Stimulated activated CD8-positive, alpha-beta memory T cell treated with anti-CD3 and anti-CD28 coated beads, Interleukin-15, amount 100 ng/mL, for 1 hour (primary cell): ENCODE measurements around the gene HLA-F.
A peak's percentile ranks its signal among the peaks of the same experiment; 100 is the strongest.

Experiments used
- DNase-seq: peaks from one replicate; pipeline ENCODE4 v3.0.0-alpha.2; 2020; ENCODE audit warnings: low read depth

HLA-F gene

DNA sequence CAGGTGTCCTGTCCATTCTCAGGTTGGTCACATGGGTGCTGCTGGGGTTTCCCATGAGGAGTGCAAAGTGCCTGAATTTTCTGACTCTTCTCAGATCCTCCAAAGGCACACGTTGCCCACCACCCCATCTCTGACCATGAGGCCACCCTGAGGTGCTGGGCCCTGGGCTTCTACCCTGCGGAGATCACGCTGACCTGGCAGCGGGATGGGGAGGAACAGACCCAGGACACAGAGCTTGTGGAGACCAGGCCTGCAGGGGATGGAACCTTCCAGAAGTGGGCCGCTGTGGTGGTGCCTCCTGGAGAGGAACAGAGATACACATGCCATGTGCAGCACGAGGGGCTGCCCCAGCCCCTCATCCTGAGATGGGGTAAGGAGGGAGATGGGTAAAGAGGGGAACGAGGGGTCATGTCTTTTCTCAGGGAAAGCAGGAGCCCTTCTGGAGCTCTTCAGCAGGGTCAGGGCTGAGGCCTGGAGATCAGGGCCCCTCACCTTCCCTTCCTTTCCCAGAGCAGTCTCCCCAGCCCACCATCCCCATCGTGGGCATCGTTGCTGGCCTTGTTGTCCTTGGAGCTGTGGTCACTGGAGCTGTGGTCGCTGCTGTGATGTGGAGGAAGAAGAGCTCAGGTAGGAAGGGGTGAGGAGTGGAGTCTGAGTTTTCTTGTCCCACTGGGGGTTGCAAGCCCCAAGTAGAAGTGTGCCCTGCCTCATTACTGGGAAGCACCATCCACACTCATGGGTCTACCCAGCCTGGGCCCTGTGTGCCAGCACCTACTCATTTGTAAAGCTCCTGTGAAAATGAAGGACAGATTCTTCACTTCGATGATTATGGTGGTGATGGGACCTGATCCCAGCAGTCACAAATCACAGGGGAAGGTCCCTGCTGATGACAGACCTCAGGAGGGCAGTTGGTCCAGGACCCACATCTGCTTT lies 2.0 kb downstream of the HLA-F start:
- DNase-seq: no peak

DNA sequence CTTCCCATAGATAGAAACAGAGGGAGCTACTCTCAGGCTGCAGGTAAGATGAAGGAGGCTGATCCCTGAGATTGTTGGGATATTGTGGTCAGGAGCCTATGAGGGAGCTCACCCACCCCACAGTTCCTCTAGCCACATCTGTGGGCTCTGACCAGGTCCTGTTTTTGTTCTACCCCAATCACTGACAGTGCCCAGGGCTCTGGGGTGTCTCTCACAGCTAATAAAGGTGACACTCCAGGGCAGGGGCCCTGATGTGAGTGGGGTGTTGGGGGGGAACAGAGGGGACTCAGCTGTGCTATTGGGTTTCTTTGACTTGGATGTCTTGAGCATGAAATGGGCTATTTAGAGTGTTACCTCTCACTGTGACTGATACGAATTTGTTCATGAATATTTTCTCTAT lies 2.8 kb downstream of the HLA-F start:
- no peak for DNase-seq

DNA sequence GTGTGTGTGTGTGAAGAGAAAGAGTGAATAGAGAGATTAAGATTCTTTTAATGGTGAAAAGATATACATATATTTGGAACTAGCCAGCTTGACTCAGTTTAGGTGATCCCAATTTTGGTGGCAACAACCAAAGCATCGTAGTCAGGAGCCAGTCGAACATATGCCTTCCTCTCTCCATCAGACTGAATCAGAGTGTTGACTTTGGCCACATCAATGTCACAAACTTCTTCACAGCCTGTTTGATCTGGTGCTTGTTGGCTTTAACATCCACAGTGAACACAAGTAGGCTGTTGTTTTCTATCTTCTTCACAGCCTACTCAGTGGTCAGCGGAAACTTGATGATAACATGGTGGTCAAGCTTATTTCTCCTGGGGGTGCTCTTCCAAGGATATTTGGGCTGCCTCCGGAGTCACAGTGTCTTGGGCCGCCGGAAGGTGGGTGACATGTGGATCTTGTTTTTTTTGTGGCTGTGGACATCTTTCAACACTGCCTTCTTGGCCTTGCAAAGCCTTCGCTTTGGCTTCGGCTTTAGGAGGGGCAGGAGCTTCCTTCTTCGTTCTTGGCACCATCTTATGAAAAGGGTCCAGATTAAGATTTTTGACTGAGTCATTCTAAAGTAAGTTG lies 3.4 kb downstream of the HLA-F start:
- DNase-seq: no peak

DNA sequence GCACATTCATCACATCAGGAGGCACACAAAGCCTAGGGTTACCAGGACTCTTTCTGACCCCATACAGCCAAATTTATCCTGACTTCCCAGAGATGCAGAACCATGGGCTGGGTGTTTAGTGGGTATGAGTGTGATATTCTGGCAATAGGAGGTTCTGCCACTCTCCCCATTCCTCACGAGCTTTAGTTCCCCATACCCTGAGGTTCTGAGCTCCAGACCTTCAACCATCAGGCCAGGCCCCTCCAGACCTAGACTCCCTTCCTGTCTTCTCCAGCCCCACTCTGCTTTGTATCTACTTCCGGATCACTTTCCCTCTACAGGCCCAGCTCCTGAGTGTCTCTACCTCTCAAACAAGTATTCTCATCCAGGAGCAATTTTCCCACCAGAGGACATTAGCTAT lies 4.4 kb downstream of the HLA-F start:
- DNase-seq: no peak

DNA sequence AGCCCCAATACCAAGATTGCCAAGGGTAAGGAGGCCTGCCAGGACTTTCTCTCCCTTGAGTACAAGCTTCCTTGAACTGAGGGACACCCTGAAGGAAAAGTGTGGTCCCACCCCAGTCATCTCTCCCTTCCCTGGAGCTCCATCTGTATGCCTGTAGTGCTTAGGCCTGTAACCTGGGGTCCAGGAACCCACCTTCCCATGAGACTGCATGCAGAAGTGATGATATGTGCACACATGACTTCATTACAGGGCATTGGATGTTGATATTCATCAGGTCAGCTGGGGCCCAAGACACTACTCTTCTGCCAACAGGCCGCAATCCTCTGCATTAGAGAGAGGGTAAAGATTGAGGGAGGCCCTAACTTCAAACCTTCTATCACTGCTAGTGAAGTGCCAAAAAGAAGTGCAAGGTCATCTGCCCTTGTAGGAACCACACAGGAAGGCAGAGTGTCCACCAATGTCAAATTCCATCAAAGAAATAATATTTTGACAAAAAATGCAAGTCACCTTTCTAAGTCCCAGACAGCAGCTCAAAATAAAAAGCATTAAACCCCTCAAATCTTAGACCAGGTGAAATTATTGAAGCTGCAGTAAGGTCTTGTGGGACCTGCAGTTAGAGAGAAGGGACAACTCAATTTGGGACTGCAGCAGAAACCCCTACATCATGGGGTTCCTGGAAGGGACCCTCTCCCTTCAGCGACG lies 5.1 kb downstream of the HLA-F start:
- DNase-seq: no peak

DNA sequence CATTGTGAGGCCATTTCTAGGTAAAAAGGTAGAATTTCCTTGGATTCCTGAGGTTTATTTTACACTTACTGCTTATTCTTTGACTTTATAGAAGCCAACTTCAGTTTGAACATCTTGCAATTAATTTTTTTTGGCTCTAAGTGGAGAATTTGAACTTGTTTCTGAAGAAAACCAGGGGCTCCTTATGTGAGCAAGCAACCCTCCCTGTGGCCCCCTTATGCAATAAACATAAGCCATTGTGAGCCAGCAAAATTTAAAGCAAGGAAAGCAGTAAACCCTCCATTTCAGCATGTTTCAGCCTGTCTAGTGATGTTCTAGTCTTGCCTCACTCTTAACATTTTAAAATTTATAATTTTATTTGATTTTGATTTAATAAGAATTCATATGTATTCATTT lies 5.6 kb downstream of the HLA-F start:
- DNase-seq: no peak

DNA sequence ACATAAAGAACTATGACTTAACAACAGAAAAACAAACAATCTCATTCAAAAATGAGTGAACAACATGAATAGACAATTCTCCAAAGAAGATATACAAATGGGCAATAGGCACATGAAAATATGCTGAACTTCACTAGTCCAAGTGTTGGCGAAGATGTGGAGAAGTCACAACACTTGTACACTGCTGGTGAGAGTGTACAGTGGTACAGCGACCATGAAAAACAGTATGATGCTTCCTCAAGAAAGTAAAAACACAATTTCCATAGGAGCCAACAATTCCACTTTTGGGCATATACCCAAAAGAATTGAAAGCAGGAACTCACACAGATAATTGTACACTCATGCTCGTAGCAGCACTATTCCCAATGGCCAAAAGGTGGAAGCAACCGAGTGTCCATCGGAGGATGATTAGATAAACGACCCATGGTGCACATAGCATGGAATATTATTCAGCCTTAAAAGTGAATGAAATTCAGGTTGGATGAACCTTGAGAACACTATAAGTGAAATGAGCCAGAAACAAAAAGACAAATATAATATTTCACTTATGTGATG lies 6.6 kb downstream of the HLA-F start:
- no peak for DNase-seq

DNA sequence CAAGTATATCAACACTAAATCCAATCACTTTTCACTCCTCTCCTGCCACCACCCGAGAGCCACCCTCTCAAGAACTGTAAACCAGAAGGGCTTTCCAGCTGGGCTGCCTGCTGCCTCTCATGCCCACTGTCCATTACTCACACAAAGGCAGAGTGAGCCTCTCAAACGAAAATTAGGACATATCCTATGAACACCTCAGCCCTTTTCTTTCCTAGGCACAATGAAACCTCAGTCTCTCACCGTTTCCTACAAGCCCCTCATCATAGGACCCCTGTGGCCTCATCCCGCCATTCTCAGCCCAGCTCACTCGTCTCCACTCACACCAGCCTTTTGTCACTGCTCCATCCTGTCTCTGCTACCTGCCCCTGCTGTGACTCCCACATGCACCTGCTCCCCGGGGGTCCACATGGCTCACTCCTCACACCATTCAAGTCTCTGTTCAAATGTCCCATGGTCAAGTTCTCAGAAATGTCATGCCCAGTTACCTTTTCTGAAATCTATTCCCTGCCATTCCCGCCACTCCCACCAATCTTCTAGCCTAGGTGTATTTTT lies 7.4 kb downstream of the HLA-F start:
- no peak for DNase-seq

DNA sequence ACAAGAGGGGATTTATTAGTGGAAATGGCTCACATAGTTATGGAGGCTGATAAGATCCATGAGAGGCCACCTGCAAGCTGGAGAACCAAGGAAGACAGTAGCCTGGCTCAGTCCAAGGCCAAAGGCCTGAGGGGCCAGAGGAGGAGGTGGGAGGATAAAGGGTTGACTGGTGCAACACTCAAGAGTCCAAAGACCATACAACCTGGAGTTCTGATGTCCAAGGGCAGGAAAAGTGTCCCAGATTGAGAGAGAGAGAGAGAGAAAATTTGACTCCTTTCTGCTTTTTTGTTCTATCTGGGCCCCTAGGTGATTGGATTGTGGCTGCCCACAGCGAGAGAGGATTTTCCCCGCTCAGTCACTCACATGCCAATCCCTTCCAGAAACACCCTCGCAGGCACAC lies 8.0 kb downstream of the HLA-F start:
- no peak for DNase-seq

DNA sequence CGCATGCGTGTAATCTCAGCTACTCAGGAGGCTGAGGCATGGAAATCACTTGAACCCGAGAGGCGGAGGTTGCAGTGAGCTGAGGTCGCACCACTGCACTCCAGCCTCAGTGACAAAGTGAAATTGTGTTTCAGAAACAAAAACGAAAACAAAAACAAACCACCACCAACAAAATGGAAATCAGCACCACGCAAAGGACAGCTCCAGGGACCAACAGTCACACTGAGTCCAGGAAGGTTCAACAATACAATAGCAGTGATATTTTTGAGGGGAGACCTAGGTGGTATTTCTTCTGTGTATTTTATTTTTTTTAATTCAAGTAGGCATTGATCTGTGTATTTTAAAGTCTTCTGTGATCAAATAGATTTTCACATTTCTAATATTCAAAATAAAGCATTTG lies 9.8 kb downstream of the HLA-F start:
- DNase-seq: no peak

DNA sequence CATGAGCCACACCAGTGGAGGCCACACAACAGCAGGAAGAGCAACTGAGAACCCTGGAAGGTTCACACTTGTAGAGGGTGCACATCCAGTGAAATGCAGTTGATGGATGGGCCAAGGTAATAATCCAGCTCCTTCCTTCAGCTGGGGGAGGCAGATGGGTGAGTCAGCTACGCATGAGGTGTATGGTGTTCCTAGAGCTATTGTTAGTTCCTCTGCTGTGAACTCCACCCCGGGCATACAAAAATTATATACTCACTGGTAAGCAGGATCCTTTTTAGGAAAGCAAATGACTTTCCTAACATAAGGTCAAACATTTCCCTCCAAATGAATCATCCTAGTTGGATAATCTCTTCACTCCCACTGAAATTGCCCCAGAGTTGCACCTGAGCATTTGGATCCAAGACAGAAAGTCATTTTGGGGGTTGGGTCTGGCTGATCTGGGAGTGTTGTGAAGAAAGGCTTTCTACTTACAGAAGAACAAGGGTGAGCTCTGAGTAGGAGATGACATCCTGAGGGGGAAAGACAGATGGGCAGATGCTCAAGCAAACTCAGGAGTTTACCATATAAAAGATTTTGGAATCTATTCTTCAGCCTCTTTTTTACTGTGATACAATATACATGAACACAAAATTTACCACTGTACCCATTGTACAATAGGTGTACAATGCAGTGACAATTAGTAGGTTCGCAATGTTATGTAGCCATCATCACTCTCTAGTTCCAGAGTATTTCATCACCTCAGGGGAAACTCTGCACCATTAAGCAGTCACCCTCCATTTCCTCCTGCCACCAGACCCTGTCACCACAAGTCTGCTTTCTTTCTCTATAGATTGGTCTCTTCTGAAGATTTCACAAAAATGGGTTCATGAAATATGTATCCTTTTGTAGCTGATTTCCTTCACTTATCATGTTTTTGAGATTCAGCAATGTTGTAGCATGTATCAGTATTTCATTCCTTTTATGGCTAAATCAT lies 11.1 kb downstream of the HLA-F start:
- no peak for DNase-seq

DNA sequence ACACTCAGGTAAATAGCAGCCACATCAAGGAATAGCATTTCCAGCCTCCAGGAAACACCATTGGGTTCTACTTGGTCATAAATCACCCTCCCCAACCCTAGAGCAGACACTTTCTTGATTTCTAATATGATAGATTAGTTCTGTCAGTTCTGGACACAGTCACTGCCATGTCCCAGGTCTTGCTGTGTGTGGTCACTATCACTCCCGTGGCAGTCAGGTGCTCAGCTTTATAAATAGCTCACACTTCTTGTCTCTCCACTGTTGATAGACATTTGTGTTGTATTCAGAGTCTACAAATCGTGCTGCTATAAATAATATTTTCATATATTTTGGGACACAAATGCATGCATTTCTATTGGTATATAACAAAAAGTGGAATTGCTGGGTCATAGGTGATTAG lies 13.3 kb downstream of the HLA-F start:
- no peak for DNase-seq

DNA sequence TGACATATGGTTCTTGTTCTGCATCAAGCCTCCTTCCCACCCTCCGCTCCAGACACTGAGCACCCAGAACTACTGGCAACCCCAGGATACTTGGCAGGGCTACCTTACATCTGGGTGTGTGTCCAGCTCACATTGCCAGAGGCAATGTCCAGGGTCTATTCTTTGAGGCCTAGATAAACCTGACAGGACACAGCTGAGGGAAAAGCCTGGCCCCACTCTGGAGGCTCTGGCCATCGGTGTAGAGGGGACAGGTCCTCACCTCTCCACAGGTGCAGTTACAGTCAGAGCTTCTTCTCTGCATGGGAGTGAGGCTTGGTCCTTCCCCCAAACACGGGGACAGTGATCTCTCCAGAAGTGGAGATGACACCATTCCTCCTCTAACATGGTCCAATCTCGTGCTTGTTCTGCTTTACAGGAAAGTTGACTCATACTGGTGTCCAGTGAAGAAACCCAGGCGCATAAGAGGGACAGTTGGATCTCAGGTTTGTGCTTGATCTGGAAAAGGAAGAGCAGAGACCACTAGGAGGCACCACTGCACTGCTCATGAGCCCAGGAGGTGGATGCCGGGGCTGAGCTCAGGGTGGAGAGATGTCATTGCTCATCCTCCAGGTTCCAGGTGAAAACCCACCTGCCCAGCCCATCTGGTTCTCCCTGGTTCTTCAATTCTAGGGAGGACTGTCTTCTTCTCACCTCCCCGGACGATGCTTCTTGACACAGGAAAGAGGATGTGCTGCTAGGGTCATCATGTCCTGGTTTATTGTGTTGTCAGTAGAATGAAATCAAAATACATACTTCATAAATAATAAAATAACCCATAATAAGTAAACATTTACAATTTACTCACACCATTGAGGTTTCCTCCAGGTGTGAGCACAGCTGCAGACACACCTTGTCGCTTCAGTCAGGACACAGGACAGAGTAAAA lies 14.7 kb downstream of the HLA-F start:
- DNase-seq: peak; percentile 46

DNA sequence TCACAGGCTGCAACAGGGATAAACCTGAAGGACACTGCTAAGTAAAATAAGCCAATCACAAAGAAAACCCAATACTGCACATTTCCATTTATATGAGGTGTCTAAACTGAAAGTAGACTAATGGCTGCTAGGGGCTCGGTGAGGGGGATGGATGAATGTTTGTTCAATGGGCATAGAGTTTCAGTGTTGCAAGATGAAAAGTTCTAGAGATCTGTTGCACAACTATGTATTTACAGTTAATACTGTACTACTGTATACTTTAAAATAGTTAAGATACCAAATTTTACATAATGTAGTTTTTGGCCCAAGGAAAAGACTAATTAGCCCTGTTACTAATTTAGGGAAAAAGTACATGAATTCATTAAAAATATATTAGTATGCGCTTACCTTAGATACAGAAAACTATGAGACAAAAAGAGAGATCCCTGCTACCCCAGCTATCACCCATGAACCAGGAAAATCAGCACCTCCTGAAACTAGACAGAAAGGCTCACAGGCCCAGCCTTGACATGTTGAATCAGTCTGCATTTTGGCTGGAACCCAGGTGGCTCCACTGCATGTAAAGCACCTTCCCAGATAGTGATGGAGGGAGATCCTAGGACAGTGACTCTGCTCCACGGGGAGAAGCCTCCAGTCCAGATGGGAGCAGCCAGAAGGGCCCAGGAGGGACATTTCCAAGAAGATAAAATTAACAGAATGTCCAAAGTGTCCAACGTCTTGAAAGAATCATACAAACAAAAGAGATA lies 16.1 kb downstream of the HLA-F start:
- no peak for DNase-seq

DNA sequence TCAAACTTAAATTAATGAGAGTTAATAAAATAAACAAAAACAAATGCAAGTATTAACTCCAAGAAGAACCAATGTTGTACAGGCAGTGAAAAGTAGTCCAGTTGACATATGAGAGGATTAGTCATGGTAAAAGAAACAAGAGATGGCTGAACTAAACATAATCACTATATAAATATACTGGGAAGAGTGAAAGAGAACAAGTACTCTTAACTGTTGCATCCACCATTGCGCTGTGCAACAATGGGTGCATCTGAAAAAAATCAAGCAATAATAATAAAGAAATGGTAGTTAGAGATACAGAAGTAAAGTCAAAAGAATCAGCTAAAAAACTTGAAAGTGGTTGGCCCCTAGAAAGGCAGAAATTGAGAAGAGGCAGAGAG lies 16.6 kb downstream of the HLA-F start:
- DNase-seq: no peak

DNA sequence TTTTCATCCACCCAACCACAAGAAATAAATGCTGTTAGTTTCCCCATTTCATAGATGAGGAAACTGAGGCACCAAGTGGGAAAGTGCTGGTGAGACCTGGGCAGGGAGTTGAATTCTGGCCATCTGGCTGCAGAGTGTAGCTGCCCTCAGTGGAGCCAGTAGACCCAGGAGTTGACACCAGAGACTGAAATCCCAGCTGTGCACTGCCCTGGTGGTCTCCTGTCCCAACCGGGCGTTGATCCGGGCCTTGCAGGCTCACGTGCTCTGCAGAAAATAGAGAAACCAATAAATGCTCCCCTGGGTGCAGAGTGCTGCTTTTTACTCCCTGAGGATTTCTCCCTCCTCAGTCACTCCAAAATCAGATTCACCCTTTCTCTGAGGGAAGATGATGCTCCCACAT lies 18.4 kb downstream of the HLA-F start:
- no peak for DNase-seq

DNA sequence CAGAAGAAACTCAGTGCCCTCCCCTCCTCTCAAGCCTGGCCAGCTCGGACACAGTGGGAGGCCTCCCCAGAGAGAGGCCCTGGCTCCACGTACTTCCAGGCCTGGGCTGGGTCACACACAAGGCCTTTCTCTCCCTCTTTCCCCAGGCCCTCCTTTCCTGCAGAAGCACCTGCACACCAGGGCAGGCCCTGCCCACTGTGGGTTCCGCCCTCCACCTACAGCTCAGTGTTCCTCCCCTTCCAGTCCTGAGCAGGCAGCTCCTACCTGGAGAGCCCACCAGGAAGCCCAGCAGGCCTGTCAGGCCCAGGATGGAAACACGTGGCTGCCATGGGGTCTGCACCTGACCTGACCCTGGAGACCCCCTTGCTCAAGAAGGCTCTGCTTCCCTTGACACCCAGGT lies 18.9 kb downstream of the HLA-F start:
- no peak for DNase-seq

DNA sequence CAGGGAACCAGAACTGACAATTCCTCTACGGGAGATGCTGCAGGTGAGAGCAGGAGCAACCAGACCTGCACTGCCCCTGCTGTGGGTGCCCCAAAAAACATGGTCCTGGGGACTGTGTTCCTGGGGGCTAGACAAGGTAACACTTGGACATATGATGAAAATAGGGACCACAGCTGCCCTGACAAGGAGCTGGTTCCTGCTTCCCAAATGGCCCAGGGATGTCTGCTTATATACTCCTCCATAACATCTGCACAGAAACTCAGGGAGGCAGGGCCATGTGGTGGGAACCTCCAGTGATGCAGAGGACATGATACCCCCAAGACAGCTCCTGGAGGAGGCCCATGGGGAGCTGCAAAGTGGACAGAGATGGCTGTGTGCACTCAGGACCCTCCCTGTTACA lies 19.8 kb downstream of the HLA-F start:
- no peak for DNase-seq

DNA sequence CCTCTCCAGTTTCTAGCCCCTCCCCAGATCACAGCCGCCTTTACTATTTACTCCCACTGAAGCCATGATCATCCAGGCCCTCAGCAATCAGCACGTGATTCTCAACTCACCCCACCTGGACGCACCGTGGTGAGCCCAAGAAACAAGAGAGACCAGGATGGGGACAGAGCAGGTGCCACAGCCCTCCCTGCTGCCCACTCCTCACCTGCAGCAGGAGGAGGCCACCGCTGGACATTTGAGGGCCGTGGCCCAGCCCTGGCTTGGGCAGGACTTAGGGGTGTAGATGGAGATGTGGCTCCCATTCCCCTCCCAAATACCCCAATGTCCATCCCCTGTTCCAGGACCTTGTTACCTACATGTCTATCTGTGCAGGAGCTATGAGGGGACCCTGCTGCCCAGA lies 20.3 kb downstream of the HLA-F start:
- DNase-seq: no peak

DNA sequence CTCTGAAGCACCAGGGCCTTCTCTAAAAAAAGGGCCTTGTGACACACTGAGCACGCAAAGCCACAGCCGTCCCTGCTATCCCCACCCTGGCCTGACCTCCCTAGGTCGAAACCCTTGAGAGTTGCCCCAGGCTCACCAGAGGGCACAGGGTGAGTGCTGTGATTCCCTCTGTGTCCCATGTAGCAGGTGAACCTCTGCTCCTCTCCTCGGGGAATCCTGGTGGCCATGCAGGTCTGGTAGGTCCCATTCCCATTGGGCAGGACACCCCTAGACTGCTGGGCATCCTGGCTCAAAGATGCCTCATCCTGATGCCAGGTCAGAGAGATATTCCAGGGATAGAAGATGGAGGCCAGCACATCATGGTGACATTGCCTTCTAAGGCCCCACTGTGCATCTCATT lies 20.9 kb downstream of the HLA-F start:
- no peak for DNase-seq
